Epidermal melanocyte (primary cell): ENCODE results near the gene NMB.

Experiments used
- DNase-seq: peaks from one replicate; pipeline ENCODE4 v3.0.0; 2011; ENCODE audit warnings: low spot score; ENCODE audit not compliant: insufficient read length

NMB gene

GRCh38 chr15:84620626-84621025 lies 37.4 kb downstream of the NMB start:
- no peak for DNase-seq

GRCh38 chr15:84616235-84616634 lies 41.8 kb downstream of the NMB start:
- no peak for DNase-seq

- DNase-seq, result no peak
Observed at GRCh38 chr15:84611631-84612030, 46.4 kb downstream of the NMB start.

- DNase-seq, result no peak
Observed at GRCh38 chr15:84609818-84610525, 48.0 kb downstream of the NMB start.

- DNase-seq, result no peak
Observed at GRCh38 chr15:84608707-84609284, 49.2 kb downstream of the NMB start.

GRCh38 chr15:84606653-84607120 lies 51.3 kb downstream of the NMB start:
- no peak for DNase-seq

- no peak for DNase-seq
Observed at GRCh38 chr15:84605554-84605882, 52.5 kb downstream of the NMB start.
